H1 (cell line): ENCODE results near the gene TRABD2B. TPM values are rescaled to one million over a fixed set of nuclear protein-coding genes. Genes with fewer than 3 reads are reported as not detected.

Experiments
- CTCF ChIA-PET: fragments of 300-600 bp; sonication (Branson Sonifier 250); formaldehyde crosslinking; loops from one replicate; lab custom pipeline; 2021; ENCODE audit not compliant: partially characterized antibody; lab: Charles Lee
- POLR2A ChIA-PET: fragments of 300-600 bp; sonication (Branson Sonifier 250); formaldehyde crosslinking; loops from one replicate; lab custom pipeline; 2021; ENCODE audit warnings: inconsistent platforms; ENCODE audit not compliant: partially characterized antibody; lab: Charles Lee
- DNase-seq, 2 experiments: peaks; one replicate each; pipeline versions ENCODE4 v3.0.0 to v3.0.0-alpha.2; 2010 to 2022; ENCODE audit warnings: low spot score in 2 of 2, low read depth in 1 of 2, mixed read lengths in 1 of 2
- FAIRE-seq: peaks from 2 replicates; lab custom pipeline; 2011; peaks lifted over from hg19 to GRCh38; lab: Jason Lieb, UNC
- H2AFZ ChIP-seq: 2 replicates; pipeline ENCODE4 v1.8.1; 2012; ENCODE audit warnings: low read length, inconsistent platforms
- H2AK5ac ChIP-seq: 2 replicates; pipeline ENCODE4 v1.6.1; 2013; ENCODE audit warnings: low read depth, low read length
- H2BK120ac ChIP-seq: replicated peaks from 2 replicates; pipeline ENCODE3; 2013; ENCODE audit warnings: low read depth, low read length, inconsistent platforms
- H2BK12ac ChIP-seq: 2 replicates; pipeline ENCODE4 v1.6.1; 2013; ENCODE audit warnings: low read depth, low read length
- H2BK15ac ChIP-seq: 2 replicates; pipeline ENCODE4 v1.6.1; 2013; ENCODE audit warnings: low read length
- H2BK20ac ChIP-seq: 2 replicates; pipeline ENCODE4 v1.6.1; 2013; ENCODE audit warnings: low read length
- H2BK5ac ChIP-seq: 2 replicates; pipeline ENCODE4 v1.6.1; 2013; ENCODE audit warnings: low read depth, low read length
- H3K14ac ChIP-seq: 2 replicates; pipeline ENCODE4 v1.6.1; 2013; ENCODE audit warnings: inconsistent platforms; ENCODE audit not compliant: insufficient read length
- H3K18ac ChIP-seq: 2 replicates; pipeline ENCODE4 v1.6.1; 2013; ENCODE audit warnings: low read length; ENCODE audit errors: extremely low read depth
- H3K23ac ChIP-seq: 2 replicates; pipeline ENCODE4 v1.6.1; 2013; ENCODE audit warnings: inconsistent platforms; ENCODE audit not compliant: insufficient read length
- H3K23me2 ChIP-seq: 2 replicates; pipeline ENCODE4 v1.6.1; 2013; ENCODE audit warnings: low read depth, low read length
- H3K27ac ChIP-seq: 2 replicates; pipeline ENCODE4 v1.6.1; 2011; ENCODE audit warnings: low read depth, low read length, inconsistent platforms
- H3K27me3 ChIP-seq, 4 experiments: replicated peaks in 1 of 4; 1 replicate in 1 of 4; 2 replicates in 3 of 4; pipeline versions ENCODE4 v1.6.1 to v1.8.1; 2011 to 2013; ENCODE audit warnings: low read length in 3 of 4, mild to moderate bottlenecking in 3 of 4, inconsistent platforms in 2 of 4, mixed read lengths in 2 of 4, moderate library complexity in 1 of 4; ENCODE audit not compliant: control insufficient read depth in 3 of 4, insufficient read depth in 3 of 4; ENCODE audit errors: extremely low read depth in 1 of 4
- H3K36me3 ChIP-seq, 4 experiments: 2 replicates each; pipeline versions ENCODE4 v1.6.1 to v1.8.1; 2011 to 2013; ENCODE audit warnings: mild to moderate bottlenecking in 4 of 4, low read length in 3 of 4, moderate library complexity in 2 of 4, control low read depth in 1 of 4, inconsistent platforms in 1 of 4; ENCODE audit not compliant: insufficient read depth in 4 of 4, control insufficient read depth in 2 of 4
- H3K4ac ChIP-seq: replicated peaks from 2 replicates; pipeline ENCODE3; 2013; ENCODE audit warnings: low read length, low read depth, mixed read lengths, inconsistent platforms; ENCODE audit not compliant: insufficient read length
- H3K4me1 ChIP-seq, 4 experiments: replicated peaks in 1 of 4; 1 replicate in 1 of 4; 2 replicates in 3 of 4; pipeline versions ENCODE4 v1.6.1 to v1.8.1; 2011 to 2013; ENCODE audit warnings: low read length in 3 of 4, inconsistent platforms in 2 of 4, mixed read lengths in 1 of 4; ENCODE audit not compliant: insufficient read depth in 4 of 4, control insufficient read depth in 3 of 4
- H3K4me2 ChIP-seq, 2 experiments: 2 replicates each; pipeline versions ENCODE4 v1.6.1 to v1.8.1; 2011 to 2013; ENCODE audit warnings: low read depth in 2 of 2, low read length in 2 of 2, control low read depth in 1 of 2, inconsistent platforms in 1 of 2, mild to moderate bottlenecking in 1 of 2; ENCODE audit not compliant: insufficient read depth in 1 of 2
- H3K4me3 ChIP-seq, 4 experiments: fragments of 200-600, 300-600 bp in 1 of 4; sonication (generic), shearing (Covaris generic), sonication (Bioruptor Twin) in 1 of 4; 2 replicates each; pipeline versions ENCODE4 v1.5.1 to v1.8.1; 2011 to 2016; ENCODE audit warnings: low read length in 4 of 4, low read depth in 3 of 4, control low read depth in 2 of 4, inconsistent platforms in 2 of 4, mild to moderate bottlenecking in 2 of 4, mixed read lengths in 1 of 4, moderate library complexity in 1 of 4; ENCODE audit not compliant: insufficient read depth in 2 of 4; ENCODE audit errors: extremely low read depth in 1 of 4
- H3K56ac ChIP-seq: replicated peaks from 2 replicates; pipeline ENCODE3; 2013; ENCODE audit warnings: low read depth, mild to moderate bottlenecking, mixed read lengths, low read length, inconsistent platforms; ENCODE audit not compliant: insufficient read length
- H3K79me1 ChIP-seq: 2 replicates; pipeline ENCODE4 v1.6.1; 2013; ENCODE audit warnings: low read depth, low read length, control low read depth
- H3K79me2 ChIP-seq, 2 experiments: 2 replicates each; pipeline versions ENCODE4 v1.6.1 to v1.8.1; 2012 to 2013; ENCODE audit warnings: low read length in 2 of 2, mild to moderate bottlenecking in 2 of 2, inconsistent platforms in 1 of 2; ENCODE audit not compliant: insufficient read depth in 2 of 2, control insufficient read depth in 1 of 2
- H3K9ac ChIP-seq, 4 experiments: replicated peaks in 1 of 4; 1 replicate in 1 of 4; 2 replicates in 3 of 4; pipeline versions ENCODE4 v1.6.1 to v1.8.1; 2011 to 2013; ENCODE audit warnings: low read depth in 3 of 4, low read length in 3 of 4, control low read depth in 2 of 4, mild to moderate bottlenecking in 2 of 4, moderate library complexity in 2 of 4, inconsistent platforms in 1 of 4; ENCODE audit errors: extremely low read depth in 1 of 4
- H3K9me3 ChIP-seq, 2 experiments: 2 replicates each; pipeline versions ENCODE4 v1.6.1 to v1.8.1; 2012 to 2013; ENCODE audit warnings: mild to moderate bottlenecking in 2 of 2, moderate library complexity in 2 of 2, control low read depth in 1 of 2, inconsistent platforms in 1 of 2, low read depth in 1 of 2, low read length in 1 of 2, mixed read lengths in 1 of 2; ENCODE audit not compliant: insufficient read depth in 2 of 2
- H4K20me1 ChIP-seq, 2 experiments: replicated peaks in 1 of 2; 2 replicates each; pipeline versions ENCODE3 to v1.8.1; 2011 to 2013; ENCODE audit warnings: inconsistent platforms in 2 of 2, low read length in 2 of 2, mild to moderate bottlenecking in 1 of 2; ENCODE audit not compliant: insufficient read depth in 2 of 2, control insufficient read depth in 1 of 2
- H4K5ac ChIP-seq: 2 replicates; pipeline ENCODE4 v1.6.1; 2013; ENCODE audit warnings: low read length, low read depth, mixed read lengths, inconsistent platforms; ENCODE audit not compliant: insufficient read length
- H4K8ac ChIP-seq: 2 replicates; pipeline ENCODE4 v1.8.0; 2013; ENCODE audit warnings: mild to moderate bottlenecking, moderate library complexity, low read length, inconsistent platforms; ENCODE audit not compliant: insufficient read depth; ENCODE audit errors: extremely low read depth
- H4K91ac ChIP-seq: replicated peaks from 2 replicates; pipeline ENCODE3; 2013; ENCODE audit warnings: low read length, mixed read lengths, inconsistent platforms; ENCODE audit not compliant: insufficient read length
- CREB1 ChIP-seq: IDR thresholded peaks from 2 replicates; pipeline ENCODE4 v1.6.1; 2012; ENCODE audit warnings: inconsistent platforms
- CTCF ChIP-seq, 3 experiments: IDR thresholded peaks; 1 replicate in 2 of 3; 2 replicates in 1 of 3; pipeline versions ENCODE4 v1.5.1 to v1.6.1; 2011; ENCODE audit warnings: low read length in 3 of 3, mild to moderate bottlenecking in 3 of 3, inconsistent platforms in 2 of 3, low read depth in 1 of 3, moderate library complexity in 1 of 3; ENCODE audit not compliant: insufficient read depth in 1 of 3; ENCODE audit errors: control extremely low read depth in 1 of 3
- HDAC2 ChIP-seq, 2 experiments: fragments of 300-600 bp in 1 of 2; sonication (generic) in 1 of 2; IDR thresholded peaks; 2 replicates each; pipeline ENCODE4 v1.6.1; 2011 to 2012; ENCODE audit warnings: low read depth in 2 of 2, low read length in 2 of 2, mild to moderate bottlenecking in 2 of 2, moderate library complexity in 2 of 2, borderline replicate concordance in 1 of 2, inconsistent platforms in 1 of 2
- JUND ChIP-seq: IDR thresholded peaks from 2 replicates; pipeline ENCODE4 v1.6.1; 2011; ENCODE audit warnings: mild to moderate bottlenecking, improper control_type of control experiment, low read length
- POU5F1 ChIP-seq: IDR thresholded peaks from 2 replicates; pipeline ENCODE4 v1.6.1; 2011; ENCODE audit warnings: low read depth, mild to moderate bottlenecking, low read length, moderate library complexity
- RAD21 ChIP-seq, 2 experiments: IDR thresholded peaks in 1 of 2; conservative IDR thresholded peaks in 1 of 2; 2 replicates each; pipeline ENCODE4 v1.6.1; 2011; ENCODE audit warnings: low read depth in 2 of 2, low read length in 2 of 2, improper control_type of control experiment in 1 of 2, inconsistent platforms in 1 of 2, mild to moderate bottlenecking in 1 of 2, moderate library complexity in 1 of 2
- whole genome bisulfite sequencing, 2 experiments: shearing (Covaris generic) in 1 of 2; methylation state at CpG; one replicate each; pipeline versions ENCODE4 v1.1.6 to v1.1.7; 2013 to 2015; ENCODE audit warnings: low lambda C conversion rate in 2 of 2, mixed read lengths in 2 of 2, inconsistent platforms in 1 of 2, low coverage in 1 of 2, missing lambda C conversion rate in 1 of 2; ENCODE audit not compliant: insufficient replicate concordance in 2 of 2, insufficient coverage in 1 of 2, insufficient read length in 1 of 2; ENCODE audit errors: extremely low coverage in 1 of 2, missing lambda C conversion rate in 1 of 2; 5-methylcytosine and 5-hydroxymethylcytosine counted together
- polyA plus RNA-seq, 7 experiments: library from polyadenylated mRNA; depleted of rRNA in 3 of 7; stranded (reverse) in 5 of 7; unstranded in 2 of 7; fragments of >200 nt in 5 of 7; fragments of 200-250 nt in 2 of 7; gene quantifications; 1 replicate in 5 of 7; 2 replicates in 1 of 7; 4 replicates in 1 of 7; pipeline versions ENCODE4 v1.2.1 to v1.2.3, GENCODE V29; 2011 to 2013; ENCODE audit warnings: missing spikeins in 2 of 7, mixed read lengths in 2 of 7
- total RNA-seq: library from RNA; stranded (reverse); fragmentation: NEBNext Ultra II Directional; extraction: Animal tissue kit (Norgen Biotek cat#: 25700); gene quantifications from 2 replicates; pipeline ENCODE4 v1.2.1, GENCODE V29; 2021

TRABD2B gene
- total and polyA plus RNA-seq, 2 of the 8 experiments (the other 6 are each of a cell fraction or from before 2014, with no cell fraction given) = 0.95 to 3.4 TPM

- TF ChIP-seq RAD21 (IDR thresholded peaks at IDR 0.05 in 1 of 2, conservative IDR thresholded peaks at IDR 0.05 in 1 of 2; ENCODE audit: low read depth in 2 of 2, low read length in 2 of 2) (peak; percentile 51 to 64), HDAC2 (IDR thresholded peaks at IDR 0.05; ENCODE audit: borderline replicate concordance in 1 of 2, low read depth in 2 of 2, low read length in 2 of 2) (no peak), CREB1 (0 out of 2 replicates have a peak, but pooled peaks have one; percentile 45), POU5F1 (no peak), JUND (0 out of 2 replicates have a peak, but pooled peaks have one; percentile 32), CTCF (IDR thresholded peaks at IDR 0.05; ENCODE audit: control extremely low read depth in 1 of 3, insufficient read depth in 1 of 3, low read depth in 1 of 3, low read length in 3 of 3) (peak; percentile 75 to 97 (median 95))
- CTCF ChIA-PET = interaction anchor here (0.5 to 6.3 kb wide), 50 partner anchors 9 to 475 kb away, joined by 3 to 68 read pairs (median 4); no protein-coding TSS in a partner anchor
Observed at GRCh38 chr1:47755101-47755990, 241.8 kb downstream of the TRABD2B start.

More at GRCh38 chr1:47755101-47755990, 241.8 kb downstream of the TRABD2B start:
- Histone ChIP-seq H4K91ac (no peak overlapping the region), H2BK120ac (no peak overlapping the region), H3K56ac (no peak overlapping the region), H3K4me1 (no peaks in the 10 kb centered on the region; a peak in 1 of 7 replicates), H3K4me2 (no peak overlapping the region), H3K4me3 (no peak overlapping the region), H2BK15ac (no peak overlapping the region), H3K27me3 (peaks cover 0 to 2% (median 0%) of the 10 kb centered on the region in 4 experiments; a peak in 1 of 7 replicates), H3K4ac (no peak overlapping the region), H3K9me3 (no peaks in the 10 kb centered on the region), H3K23ac (no peak overlapping the region), H4K8ac (no peak overlapping the region), H3K14ac (no peak overlapping the region), H2AK5ac (no peak overlapping the region), H2BK5ac (no peak overlapping the region), H3K27ac (no peak overlapping the region), H3K79me2 (no peaks in the 10 kb centered on the region), H2BK12ac (no peak overlapping the region), H3K79me1 (no peaks in the 10 kb centered on the region), H3K23me2 (no peaks in the 10 kb centered on the region), H3K9ac (no peak overlapping the region), H2AFZ (no peak overlapping the region), H4K20me1 (no peaks in the 10 kb centered on the region), H4K5ac (no peak overlapping the region), H2BK20ac (no peak overlapping the region), H3K36me3 (no peaks in the 10 kb centered on the region), H3K18ac (no peak overlapping the region)
- DNase-seq (peak; percentile 41 to 93), FAIRE-seq (no peak)
- POLR2A ChIA-PET = no interaction called here
- 76% methylated on average over 7 of the region's 8 CpGs; no CpG with 5 or more reads in 1 of the 2 experiments for WGBS, 2 experiments
